ENCODE results near the gene ZNF83.
A peak's percentile ranks its signal among the peaks of the same experiment; 100 is the strongest.
"Not testable (repeated sequence)": the region's sequence is repeated elsewhere in the genome, so short reads cannot be mapped to it uniquely, and the experiment has no call there.

ZNF83 gene

DNA sequence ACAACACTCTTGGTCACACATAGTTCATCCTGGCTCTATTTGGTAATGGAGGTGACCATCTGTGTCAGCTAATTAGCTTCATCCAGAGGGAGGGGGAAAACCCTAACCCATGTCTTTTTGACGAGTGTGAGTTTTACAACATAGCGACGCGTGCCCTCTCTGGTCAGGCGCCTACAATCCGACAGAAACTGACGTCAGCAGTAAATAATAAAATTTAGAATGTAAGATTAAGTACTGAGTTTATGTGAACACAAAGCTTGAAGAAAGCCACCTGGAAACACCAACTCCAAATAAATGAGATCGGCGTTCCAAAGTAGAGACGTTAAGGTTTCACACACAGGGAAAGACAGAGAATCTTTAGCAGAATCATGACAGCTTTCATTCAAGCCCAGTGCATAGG is 1.8 kb upstream of the ZNF83 start:
- DNase-seq (ENCODE audit: low spot score): no peak

DNA sequence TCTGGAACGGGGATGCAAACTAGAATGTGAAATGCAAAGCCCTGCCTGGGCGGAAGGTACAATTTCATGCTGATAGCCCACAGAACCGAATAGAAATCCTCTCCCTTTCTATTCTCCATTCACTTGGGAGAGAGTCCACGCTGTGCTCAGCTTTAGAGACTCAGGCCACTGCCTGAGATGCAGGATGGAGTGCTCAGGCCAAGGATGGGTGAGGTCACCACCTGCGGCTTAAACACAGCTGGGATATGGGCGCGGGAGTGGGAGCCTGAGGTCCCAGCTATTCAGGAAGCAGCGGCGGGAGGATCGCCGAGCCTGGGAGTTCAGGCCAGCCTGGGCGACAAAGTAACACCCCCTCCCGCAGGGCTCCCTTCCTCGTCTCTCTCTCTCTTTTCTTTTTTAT is 446 bp upstream of the ZNF83 start:
- peak; percentile 84 for DNase-seq (ENCODE audit: low spot score)

DNA sequence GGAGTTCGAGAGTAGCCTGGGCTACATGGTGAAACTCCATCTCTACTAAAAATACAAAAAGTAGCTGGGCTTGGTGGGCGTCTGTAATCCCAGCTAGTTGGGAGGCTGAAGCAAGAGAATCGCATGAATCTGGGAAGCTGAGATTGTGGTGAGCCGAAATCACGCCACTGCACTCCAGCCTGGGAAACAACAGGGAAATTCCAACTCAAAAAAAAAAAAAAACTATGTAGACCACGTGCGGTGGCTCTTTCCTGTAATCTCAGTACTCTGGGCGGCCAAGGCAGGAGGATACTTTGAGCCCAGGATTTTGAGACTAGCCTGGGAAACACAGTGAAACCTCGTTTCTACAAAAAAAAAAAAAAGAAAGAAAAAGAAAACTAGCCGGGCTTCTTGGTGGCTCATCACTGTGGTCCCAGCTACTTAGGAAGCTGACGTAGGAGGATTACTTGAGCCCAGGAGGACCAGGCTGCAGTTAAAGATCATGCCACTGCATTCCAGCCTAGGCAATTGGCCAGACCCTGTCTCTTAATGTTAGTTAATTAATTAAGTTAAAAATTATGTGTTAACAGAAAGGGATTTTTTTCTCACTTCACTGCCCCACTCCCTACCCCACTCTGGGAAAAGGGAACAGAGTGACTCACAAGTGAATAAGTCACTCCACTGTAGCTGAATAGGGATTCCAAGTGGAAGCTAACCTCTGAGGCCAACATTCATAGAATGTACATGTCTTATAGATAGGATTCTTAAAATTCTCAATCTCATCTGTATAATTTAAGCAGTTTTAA is 2.2 kb downstream of the ZNF83 start:
- peak; percentile 82 for DNase-seq (ENCODE audit: low spot score)

DNA sequence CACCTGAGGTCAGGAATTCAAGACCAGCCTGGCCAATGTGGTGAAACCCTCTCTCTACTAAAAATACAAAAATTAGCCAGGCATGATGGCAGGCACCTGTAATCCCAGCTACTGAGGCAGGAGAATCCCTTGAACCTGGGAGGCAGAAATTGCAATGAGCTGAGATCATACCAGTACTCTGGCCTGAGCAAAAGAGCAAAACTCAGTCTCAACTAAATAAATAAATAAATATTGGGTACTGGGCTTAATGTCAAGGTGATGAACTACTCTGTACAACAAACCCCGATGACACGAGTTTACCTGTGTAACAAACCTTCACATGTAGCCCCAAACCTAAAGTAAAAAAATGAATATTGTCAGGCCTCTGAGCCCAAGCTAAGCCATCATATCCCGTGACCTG is 10.7 kb downstream of the ZNF83 start:
- DNase-seq (ENCODE audit: low spot score): peak; percentile 76

DNA sequence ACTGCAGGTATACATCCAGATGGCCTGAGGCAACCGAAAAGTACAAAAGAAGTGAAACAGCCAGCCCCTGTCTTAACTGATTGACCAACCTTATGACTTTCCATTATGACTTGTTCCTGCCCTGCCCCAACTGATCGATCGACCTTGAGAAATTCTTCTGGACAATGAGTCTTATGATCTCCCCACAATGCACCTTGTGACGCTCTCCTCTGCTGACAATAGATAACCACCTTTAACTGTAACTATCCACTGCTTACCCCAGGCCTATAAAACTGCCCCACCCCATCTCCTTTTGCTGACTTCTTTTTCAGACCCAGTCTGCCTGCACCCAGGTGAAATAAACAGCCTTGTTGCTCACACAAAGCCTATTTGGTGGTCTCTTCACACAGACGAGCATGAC is 11.2 kb downstream of the ZNF83 start:
- DNase-seq (ENCODE audit: low spot score): peak; percentile 47

DNA sequence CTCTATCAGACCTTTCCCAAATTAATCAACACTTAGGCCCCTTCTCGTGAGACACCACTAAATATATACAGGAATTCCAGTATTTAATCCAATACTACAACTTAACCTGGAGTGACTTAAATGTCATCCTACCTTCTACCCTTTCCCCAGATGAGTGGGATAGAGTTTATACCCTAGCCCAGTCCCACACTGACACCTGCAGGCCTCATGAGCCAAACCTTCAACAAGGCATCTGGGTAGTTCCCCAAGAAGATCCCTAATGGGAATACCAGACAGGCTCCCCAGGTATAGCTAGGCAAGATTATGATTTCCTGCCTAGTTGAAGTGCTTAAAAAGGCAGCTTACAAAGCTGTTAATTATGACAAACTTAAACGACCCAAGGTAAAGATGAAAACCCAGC is 15.9 kb downstream of the ZNF83 start:
- no peak for DNase-seq (ENCODE audit: low spot score)

DNA sequence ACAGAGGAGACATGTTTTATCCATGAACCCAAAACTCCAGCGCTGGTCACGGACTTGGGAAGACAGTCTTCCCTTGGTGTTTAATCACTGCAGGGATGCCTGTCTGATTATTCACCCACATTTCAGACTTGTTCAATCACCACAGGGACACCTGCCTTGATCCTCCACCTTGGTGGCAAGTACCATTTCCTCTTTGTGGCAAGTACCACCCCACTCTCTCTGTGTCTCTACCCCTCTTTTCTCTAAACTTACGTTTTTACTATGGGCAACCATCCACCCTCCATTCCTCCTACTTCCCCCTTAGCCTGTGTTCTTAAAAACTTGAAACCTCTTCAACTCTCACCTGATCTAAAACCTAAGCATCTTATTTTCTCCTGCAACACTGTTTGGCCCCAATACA is 16.8 kb downstream of the ZNF83 start:
- DNase-seq (ENCODE audit: low spot score): peak; percentile 50

DNA sequence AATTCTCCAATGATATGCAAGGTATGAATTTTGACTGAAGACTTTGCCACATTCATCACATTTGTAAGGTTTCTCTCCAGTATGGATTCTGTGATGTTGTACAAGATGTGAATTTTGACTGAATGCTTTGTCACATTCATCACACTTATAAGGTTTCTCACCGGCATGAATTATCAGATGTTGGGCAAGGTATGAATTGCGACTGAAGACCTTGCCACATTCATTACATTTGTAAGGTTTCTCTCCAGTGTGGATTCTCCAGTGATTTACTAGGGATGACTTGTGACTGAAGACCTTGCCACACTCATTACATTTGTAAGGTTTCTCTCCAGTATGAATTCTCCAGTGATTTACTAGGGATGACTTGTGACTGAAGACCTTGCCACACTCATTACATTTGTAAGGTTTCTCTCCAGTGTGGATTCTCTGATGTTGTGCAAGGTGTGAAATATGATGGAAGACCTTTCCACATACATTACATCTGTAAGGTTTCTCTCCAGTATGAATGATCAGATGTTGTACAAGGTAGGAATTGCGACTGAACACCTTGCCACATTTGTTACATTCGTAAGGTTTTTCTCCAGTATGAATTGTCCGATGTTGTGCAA is 24.8 kb downstream of the ZNF83 start:
- no peak for DNase-seq (ENCODE audit: low spot score)

DNA sequence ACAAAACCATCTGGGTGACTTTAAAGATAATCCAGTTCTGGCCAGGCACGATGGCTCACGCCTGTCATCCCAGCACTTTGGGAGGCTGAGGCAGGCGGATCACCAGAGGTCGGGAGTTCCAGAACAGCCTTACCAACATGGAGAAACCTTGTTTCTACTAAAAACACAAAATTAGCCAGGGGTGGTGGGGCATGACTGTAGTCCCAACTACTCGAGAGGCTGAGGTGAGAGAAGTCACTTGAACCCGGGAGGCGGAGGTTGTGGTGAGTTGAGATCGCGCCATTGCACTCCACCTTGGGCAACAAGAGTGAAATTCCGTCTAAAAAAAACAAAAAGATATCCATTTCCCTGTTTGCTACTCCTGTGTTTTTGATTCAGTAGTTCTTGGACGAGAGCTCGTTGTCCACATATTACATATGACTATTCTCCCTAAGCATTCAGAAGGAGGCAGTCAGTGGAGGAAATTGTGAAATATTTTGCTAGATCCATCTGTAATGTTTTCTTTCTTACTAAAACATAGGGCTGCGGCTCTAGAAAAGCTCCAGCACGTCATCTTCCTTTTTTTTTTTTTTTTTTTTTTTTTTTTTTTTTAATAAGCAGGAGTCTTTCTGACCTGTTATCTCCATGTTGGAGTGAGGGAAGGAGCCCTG is 34.5 kb downstream of the ZNF83 start:
- DNase-seq (ENCODE audit: low spot score): no peak

DNA sequence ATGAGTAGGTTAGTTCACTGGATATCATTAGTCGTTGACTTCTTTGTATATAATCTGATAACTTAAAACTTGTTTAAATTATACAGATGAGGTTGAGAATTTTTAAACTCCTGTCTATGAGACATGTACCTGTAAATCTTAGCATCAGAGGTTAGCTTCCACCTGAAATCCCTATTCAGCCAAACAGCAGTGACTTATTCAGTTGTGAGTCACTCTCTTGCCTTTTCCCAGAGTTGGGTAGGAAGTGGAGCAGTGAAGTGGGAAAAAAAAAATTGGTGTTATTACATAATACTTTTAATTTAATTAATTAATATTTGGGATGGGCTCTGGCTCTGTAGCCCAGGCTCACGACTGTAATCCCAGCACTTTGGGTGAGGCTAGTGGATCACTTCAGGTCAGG is 35.2 kb downstream of the ZNF83 start:
- DNase-seq (ENCODE audit: low spot score): peak; percentile 66

DNA sequence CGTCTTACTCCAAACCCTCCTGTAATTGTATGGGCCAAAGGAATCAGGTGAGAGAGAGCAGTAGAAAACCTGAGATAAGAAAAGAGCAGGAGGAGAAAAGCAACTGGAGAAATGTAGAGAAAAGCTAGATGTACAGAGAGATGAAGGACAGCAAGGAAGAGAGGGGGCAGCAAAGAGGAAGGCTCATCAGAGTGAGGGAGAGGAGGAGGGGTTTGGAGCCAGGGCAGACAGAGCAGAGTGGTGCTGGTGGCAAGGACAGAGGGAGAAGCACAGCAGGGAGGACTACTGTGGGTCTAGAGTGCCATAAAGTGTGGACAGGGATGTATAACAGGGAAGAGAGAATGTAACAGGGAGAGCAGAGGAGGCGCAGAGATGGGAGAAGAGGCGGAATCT is 36.2 kb downstream of the ZNF83 start:
- DNase-seq (ENCODE audit: low spot score): peak; percentile 25

DNA sequence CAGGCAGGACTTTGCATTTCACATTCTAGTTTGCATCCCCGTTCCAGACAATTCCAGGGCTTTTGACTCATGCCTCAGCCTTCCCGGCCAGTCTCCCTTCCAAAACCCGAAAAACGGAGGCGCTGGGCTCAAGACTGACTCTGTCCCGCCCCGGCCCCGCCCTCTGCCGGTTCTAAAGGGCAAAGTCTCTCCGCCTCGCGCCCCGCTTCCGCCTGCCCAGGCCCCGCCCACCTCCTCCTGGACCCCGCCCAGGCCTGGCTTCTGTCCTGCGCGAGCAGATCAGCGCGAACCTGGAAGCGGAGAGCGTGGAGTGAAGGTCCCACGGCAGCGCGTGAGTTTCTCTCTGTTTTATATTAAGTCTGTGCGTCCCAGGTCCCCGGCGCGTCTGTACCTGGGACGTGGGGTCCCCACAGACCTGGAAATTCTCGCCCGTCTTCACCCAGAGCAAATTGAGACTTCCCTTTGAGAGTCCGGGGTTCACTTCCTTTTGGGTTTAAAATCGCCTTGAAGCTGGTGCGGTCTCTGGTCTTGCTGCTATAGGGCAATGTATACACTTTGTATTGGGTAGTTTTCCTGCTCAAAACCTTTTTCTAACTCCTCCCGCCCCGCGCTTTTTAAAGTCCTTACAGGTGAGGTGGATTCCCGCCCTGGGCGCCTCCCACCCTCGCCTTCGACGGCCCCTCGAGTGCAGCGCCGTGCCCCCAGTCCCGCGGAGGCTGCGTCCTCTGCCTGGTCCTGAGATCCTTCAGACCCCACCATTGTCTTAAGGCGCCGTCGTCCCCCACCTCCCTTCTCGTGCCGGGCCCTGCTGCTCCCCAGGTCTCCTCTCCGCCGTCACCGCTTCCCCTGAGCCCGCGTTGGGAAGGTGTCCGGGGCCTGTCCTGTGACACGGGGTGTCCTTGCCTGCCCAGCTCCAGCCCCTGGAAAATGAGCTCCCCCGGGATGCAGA is 36.9 kb downstream of the ZNF83 start:
- peak; percentile 92 for DNase-seq (ENCODE audit: low spot score)

DNA sequence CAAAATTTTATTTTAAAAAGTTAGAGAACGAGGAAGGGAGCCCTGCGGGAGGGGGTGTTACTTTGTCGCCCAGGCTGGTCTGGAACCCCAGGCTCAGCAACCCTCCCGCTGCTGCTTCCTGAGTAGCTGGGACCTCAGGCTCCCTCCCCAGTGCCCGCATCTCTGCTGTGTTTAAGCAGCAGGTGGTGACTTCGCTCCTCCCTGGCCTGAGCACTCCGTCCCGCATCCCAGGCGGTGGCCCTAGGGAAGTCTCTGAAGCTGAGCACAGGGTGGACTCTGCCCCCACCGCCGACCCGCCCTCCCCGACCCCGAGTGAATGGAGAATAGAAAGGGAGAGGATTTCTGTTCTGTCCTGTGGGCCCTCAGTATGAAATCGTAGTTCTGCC is 37.5 kb downstream of the ZNF83 start:
- DNase-seq (ENCODE audit: low spot score): no peak

DNA sequence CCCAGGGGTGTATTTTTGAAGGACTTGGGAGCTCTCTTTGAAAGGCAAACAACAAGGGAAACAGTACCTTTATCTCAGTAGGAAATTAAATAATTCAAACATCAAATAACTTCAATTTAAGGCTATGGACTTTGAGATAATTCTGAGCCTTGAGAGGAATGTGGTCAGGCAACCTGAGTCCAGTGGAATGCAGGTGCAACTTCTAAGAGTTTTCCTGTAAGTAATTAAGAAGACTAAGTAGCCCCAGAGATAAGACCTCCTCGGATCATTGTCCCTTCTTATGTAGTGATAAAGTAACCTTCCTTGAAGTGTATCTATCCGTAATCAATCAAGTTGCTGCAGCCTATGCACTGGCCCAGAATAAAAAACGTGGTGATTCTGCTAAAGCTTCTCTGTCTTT is 38.9 kb downstream of the ZNF83 start:
- DNase-seq (ENCODE audit: low spot score): no peak

DNA sequence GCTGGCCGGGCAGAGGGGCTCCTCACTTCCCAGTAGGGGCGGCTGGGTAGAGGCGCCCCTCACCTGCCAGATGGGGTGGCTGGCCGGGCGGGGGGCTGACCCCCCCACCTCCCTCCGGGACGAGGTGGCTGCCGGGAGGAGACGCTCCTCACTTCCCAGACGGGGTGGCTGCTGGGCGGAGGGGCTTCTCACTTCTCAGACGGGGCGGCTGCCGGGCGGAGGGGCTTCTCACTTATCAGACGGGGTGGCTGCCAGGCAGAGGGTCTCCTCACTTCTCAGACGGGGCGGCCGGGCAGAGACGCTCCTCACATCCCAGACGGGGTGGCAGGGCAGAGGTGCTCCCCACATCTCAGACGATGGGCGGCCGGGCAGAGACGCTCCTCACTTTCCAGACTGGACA is 44.7 kb downstream of the ZNF83 start:
- DNase-seq (ENCODE audit: low spot score): not testable (repeated sequence)

DNA sequence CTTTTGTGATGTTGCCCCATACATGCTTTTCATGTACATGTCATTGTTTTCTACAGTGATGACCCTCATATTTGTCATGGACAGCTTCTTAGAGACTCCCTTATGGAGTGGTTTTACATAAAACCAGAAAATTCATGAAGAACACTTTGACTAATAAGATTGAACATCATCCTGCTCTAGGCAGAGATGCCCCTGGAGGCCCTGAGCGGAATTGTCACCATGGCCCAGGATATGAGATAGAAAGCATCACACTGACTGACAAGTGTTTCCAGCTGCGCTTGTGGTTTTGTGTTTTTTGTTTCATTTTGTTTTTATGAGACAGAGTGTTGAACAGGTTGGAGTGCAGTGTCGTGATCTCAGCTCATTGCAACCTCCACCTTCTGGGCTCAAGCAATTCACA is 45.9 kb downstream of the ZNF83 start:
- DNase-seq (ENCODE audit: low spot score): no peak

DNA sequence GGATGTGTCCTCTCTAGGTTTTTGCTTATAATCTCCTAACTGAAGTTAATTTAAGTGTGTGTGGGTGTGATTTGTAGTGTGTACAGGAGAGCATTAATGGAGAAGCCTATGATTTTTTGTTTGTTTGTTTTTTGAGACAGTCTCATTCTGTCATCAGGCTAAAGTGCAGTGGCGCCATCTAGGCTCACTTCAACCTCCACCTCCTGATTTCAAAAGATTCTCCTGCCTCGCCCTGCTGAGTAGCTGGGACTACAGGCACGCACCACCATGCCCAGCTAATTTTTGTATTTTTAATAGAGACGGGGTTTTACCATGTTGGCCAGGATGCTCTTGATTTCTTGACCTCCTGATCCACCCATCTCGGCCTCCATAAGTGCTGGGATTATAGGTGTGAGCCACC is 47.4 kb downstream of the ZNF83 start:
- no peak for DNase-seq (ENCODE audit: low spot score)

DNA sequence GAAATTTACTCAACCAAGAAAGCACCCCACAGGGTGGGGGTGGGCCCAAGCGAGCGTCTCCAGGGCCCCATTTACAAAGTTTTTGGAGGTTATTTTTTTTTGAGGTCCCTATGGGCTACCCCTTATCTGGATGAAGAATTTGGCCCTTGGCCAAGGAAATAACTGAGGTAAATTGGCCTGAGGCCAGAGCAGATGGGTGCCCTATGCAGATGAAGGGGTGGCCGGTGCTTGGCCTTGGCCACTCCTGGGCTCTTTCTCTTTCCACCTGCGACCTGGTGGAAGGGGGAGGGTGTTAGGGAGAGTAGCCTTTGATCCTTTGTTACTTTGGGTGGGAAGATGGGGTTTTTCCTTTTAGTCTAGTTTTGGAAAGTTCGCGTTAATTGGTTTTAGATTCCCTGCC is 52.6 kb downstream of the ZNF83 start:
- no peak for DNase-seq (ENCODE audit: low spot score)

DNA sequence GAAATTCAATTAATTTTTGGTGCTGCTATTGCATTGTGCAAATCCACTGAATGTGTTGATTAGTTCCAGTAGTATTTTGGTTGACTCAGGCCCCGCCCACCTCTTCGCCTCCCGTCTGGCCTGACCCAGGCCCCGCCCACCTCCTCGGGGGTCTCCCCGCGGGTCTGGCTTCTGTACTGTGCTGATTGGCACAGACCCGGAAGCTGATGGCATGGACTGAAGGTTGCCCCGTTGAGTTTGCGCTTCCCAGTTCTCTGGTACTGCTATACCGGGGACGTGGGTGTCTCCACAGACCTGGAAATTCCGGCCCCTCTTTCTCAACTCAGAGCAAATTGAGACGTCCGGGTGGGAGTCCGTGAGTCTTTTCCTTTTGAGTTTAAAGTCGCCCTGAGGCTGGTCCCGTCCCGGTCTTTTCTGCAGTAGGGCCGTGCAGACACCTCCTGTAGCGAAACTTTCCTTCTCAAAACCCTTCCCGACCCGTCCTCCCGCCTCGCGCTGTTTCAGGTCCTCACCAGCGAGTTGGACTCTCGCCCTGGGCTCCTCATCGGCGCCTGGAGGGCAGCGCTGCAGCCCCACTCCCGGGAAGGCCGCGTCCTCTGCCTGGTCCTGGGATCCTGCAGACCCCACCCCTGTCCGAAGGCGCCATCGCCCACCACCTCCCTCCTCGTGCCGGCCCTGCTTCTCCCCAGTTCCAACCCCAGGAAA is 53.3 kb downstream of the ZNF83 start:
- no peak for DNase-seq (ENCODE audit: low spot score)

DNA sequence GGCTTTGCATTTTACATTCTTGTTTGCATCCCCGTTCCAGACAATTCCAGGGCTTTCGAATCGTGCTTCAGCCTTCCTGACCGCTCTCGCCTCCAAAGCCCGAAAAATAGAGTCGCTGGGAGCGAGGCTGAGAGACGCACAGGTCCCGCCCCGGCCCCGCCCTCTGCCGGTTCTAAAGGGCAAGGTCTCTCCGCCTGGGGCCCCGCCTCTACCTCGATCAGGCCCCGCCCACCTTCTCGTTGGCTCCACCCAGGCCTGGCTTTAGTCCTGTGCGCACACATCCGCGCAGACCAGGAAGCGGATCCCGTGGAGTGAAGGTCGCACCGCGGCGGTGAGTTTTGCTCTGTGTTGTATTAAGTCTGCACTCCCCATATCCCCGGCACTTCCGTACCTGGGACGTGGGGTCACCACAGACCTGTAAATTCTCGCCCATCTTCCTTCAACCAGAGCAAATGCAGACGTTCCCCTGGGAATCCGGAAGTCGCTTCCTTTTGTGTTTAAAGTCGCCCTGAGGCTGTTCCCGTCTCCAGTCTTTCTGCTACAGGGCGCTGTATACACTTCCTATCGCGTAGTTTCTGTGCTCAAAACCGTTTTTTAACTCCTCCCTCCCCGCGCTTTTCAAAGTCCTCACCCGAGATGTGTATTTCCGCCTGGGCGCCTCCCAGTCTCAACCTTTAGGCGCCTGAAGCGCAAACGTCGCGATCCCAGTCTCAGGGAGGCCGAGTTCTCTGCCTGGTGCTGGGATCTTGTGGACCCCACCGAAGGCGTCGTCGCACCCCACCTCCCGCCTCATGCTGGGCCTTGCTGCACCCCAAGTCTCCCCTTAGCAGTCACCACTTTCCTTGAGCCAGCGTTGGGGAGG is 67.9 kb downstream of the ZNF83 start, which contains the start of gene ZNF701:
Gene ZNF701 (plus strand): TSS at position 288 of the 862 bp plus-strand sequence. CDS start 3,861 bp downstream, outside the sequence.
- peak; percentile 95 for DNase-seq (ENCODE audit: low spot score)

DNA sequence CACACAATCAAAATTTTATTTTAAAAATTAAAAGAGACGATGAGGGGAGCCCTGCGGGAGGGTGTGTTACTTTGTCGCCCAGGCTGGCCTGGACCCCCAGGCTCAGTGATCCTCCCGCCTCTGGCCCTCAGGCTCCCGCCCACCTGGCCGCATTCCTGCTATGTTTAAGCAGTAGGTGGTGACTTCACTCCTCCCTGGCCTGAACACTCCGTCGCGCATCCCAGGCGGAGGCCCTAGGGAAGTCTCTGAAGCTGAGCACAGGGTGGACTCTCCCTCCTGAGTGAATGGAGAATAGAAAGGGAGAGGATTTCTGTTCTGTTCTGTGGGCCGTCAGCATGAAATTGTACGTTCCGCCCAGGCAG is 68.5 kb downstream of the ZNF83 start:
- peak; percentile 70 for DNase-seq (ENCODE audit: low spot score)
